Keratinocyte (primary cell): ENCODE measurements around the gene SLC9A2. TPM values are rescaled to one million over a fixed set of nuclear protein-coding genes. Genes with fewer than 3 reads are reported as not detected.

Source experiments
- DNase-seq: peaks from one replicate; pipeline ENCODE4 v3.0.0-alpha.2; 2011; ENCODE audit warnings: low read depth, missing footprints, low spot score
- FAIRE-seq: peaks from 2 replicates; lab custom pipeline; 2011; peaks lifted over from hg19 to GRCh38; lab: Jason Lieb, UNC
- H2AFZ ChIP-seq: 2 replicates; pipeline ENCODE4 v1.6.0; 2012; ENCODE audit warnings: low read length, control low read depth, inconsistent platforms; ENCODE audit not compliant: control insufficient read depth
- H3K27ac ChIP-seq: 2 replicates; pipeline ENCODE4 v1.5.1; 2011; ENCODE audit warnings: low read length; ENCODE audit not compliant: control insufficient read depth, insufficient read depth
- H3K27me3 ChIP-seq: 3 replicates; pipeline ENCODE4 v1.6.0; 2011; ENCODE audit warnings: low read length; ENCODE audit not compliant: control insufficient read depth, insufficient read depth; ENCODE audit errors: extremely low read depth
- H3K36me3 ChIP-seq, 2 experiments: 2 replicates in 1 of 2; 3 replicates in 1 of 2; pipeline ENCODE4 v1.5.1; 2011; ENCODE audit warnings: low read length in 2 of 2, mild to moderate bottlenecking in 1 of 2; ENCODE audit not compliant: control insufficient read depth in 2 of 2, insufficient read depth in 2 of 2; ENCODE audit errors: extremely low read depth in 1 of 2
- H3K4me1 ChIP-seq: 3 replicates; pipeline ENCODE4 v1.5.1; 2011; ENCODE audit warnings: low read length; ENCODE audit not compliant: control insufficient read depth, insufficient read depth; ENCODE audit errors: extremely low read depth
- H3K4me2 ChIP-seq: 3 replicates; pipeline ENCODE4 v1.6.0; 2011; ENCODE audit warnings: low read depth, low read length; ENCODE audit not compliant: control insufficient read depth, insufficient read depth; ENCODE audit errors: extremely low read depth
- H3K4me3 ChIP-seq, 3 experiments: fragments of 200-600 bp in 1 of 3; sonication (generic) in 1 of 3; 2 replicates in 2 of 3; 3 replicates in 1 of 3; pipeline ENCODE4 v1.5.1; 2011 to 2016; ENCODE audit warnings: low read length in 3 of 3, mild to moderate bottlenecking in 3 of 3, control low read depth in 2 of 3, inconsistent platforms in 1 of 3, low read depth in 1 of 3, mixed read lengths in 1 of 3, mixed run types in 1 of 3, moderate library complexity in 1 of 3; ENCODE audit not compliant: control insufficient read depth in 2 of 3, insufficient read depth in 2 of 3; ENCODE audit errors: extremely low read depth in 1 of 3
- H3K79me2 ChIP-seq: 2 replicates; pipeline ENCODE4 v1.6.0; 2012; ENCODE audit warnings: low read length; ENCODE audit not compliant: control insufficient read depth, insufficient read depth
- H3K9ac ChIP-seq: 3 replicates; pipeline ENCODE4 v1.6.0; 2011; ENCODE audit warnings: low read length; ENCODE audit not compliant: control insufficient read depth, insufficient read depth; ENCODE audit errors: extremely low read depth
- H3K9me1 ChIP-seq: 3 replicates; pipeline ENCODE4 v1.6.0; 2011; ENCODE audit warnings: low read length; ENCODE audit not compliant: control insufficient read depth, insufficient read depth; ENCODE audit errors: extremely low read depth
- H3K9me3 ChIP-seq: 2 replicates; pipeline ENCODE4 v1.5.1; 2012; ENCODE audit warnings: low read depth, low read length; ENCODE audit not compliant: control insufficient read depth
- H4K20me1 ChIP-seq: 3 replicates; pipeline ENCODE4 v1.6.0; 2011; ENCODE audit warnings: low read length; ENCODE audit not compliant: control insufficient read depth, insufficient read depth; ENCODE audit errors: extremely low read depth
- CTCF ChIP-seq, 3 experiments: IDR thresholded peaks in 1 of 3; conservative IDR thresholded peaks in 1 of 3; optimal IDR thresholded peaks in 1 of 3; 2 replicates in 2 of 3; 3 replicates in 1 of 3; pipeline versions ENCODE3 to v1.5.1; 2011; ENCODE audit warnings: low read length in 3 of 3, mild to moderate bottlenecking in 3 of 3, moderate library complexity in 2 of 3, control low read depth in 1 of 3, inconsistent platforms in 1 of 3; ENCODE audit not compliant: insufficient read depth in 2 of 3; ENCODE audit errors: extremely low read depth in 1 of 3
- EZH2 ChIP-seq: IDR thresholded peaks from one replicate; pipeline ENCODE4 v1.6.1; 2012; ENCODE audit warnings: inconsistent platforms, mild to moderate bottlenecking, low read length, moderate library complexity
- dilution Hi-C: fragments of 300-500 bp; cut with MboI; formaldehyde crosslinking; loops from one replicate; pipeline ENCODE4 v1.7.0; 2020; ENCODE audit warnings: low sequenced_read_pairs; ENCODE audit not compliant: extremely low pct_ligation_motif_present
- polyA plus RNA-seq, 5 experiments: library from polyadenylated mRNA; depleted of rRNA in 3 of 5; stranded (reverse) in 3 of 5; stranded (forward) in 1 of 5; unstranded in 1 of 5; fragments of >200 nt; gene quantifications; 1 replicate in 1 of 5; 2 replicates in 3 of 5; 3 replicates in 1 of 5; pipeline versions ENCODE4 v1.2.1 to v1.2.3, GENCODE V29; 2011 to 2012; ENCODE audit warnings: missing spikeins in 2 of 5, low read depth in 1 of 5, low replicate concordance in 1 of 5

SLC9A2 gene
- polyA plus RNA-seq, 1 donor (not counting 4 experiments of a cell fraction or from before 2014, with no cell fraction given) = 0.13 TPM

- FAIRE-seq = no peak
- H3K4me1 ChIP-seq = peaks cover 5% of the 10 kb centered on the region
Observed at GRCh38 chr2:102703305-102703704, 84.0 kb downstream of the SLC9A2 start.

GRCh38 chr2:102703748-102704147, 84.4 kb downstream of the SLC9A2 start:
- DNase-seq = no peak
- H3K9me3 ChIP-seq = no peaks in the 10 kb centered on the region
- H3K36me3 ChIP-seq = no peaks in the 10 kb centered on the region
- H3K27ac ChIP-seq = no peak overlapping the region
- H4K20me1 ChIP-seq = no peaks in the 10 kb centered on the region
- H3K4me2 ChIP-seq = no peak overlapping the region
- H3K79me2 ChIP-seq = no peaks in the 10 kb centered on the region
- no peak overlapping the region for H3K9ac ChIP-seq
- TF ChIP-seq CTCF (optimal IDR thresholded peaks at IDR 0.05 in 1 of 3, IDR thresholded peaks at IDR 0.05 in 1 of 3, conservative IDR thresholded peaks at IDR 0.05 in 1 of 3; ENCODE audit: extremely low read depth in 1 of 3, insufficient read depth in 2 of 3, low read length in 3 of 3) (peak; percentile 44 to 56 (median 54)), EZH2 (no peak)
- H3K9me1 ChIP-seq = no peaks in the 10 kb centered on the region
- peaks cover 4% of the 10 kb centered on the region for H3K27me3 ChIP-seq
- peaks cover under 1% of the 10 kb centered on the region for H3K4me1 ChIP-seq
- H3K4me3 ChIP-seq = no peak overlapping the region
- dilution Hi-C loops = no loop called here
- peak; percentile 68 for FAIRE-seq
- H2AFZ ChIP-seq = no peak overlapping the region

More at GRCh38 chr2:102703305-102703704, 84.0 kb downstream of the SLC9A2 start:
- H3K4me2 ChIP-seq = no peak overlapping the region
- dilution Hi-C loops = no loop called here
- no peaks in the 10 kb centered on the region for H3K36me3 ChIP-seq
- H2AFZ ChIP-seq = no peak overlapping the region
- no peak for DNase-seq
- no peaks in the 10 kb centered on the region for H3K9me3 ChIP-seq
- H3K9ac ChIP-seq = no peak overlapping the region
- no peak overlapping the region for H3K4me3 ChIP-seq
- no peaks in the 10 kb centered on the region for H3K79me2 ChIP-seq
- no peaks in the 10 kb centered on the region for H3K9me1 ChIP-seq
- TF ChIP-seq EZH2 (no peak), CTCF (optimal IDR thresholded peaks at IDR 0.05 in 1 of 3, IDR thresholded peaks at IDR 0.05 in 1 of 3, conservative IDR thresholded peaks at IDR 0.05 in 1 of 3; ENCODE audit: extremely low read depth in 1 of 3, insufficient read depth in 2 of 3, low read length in 3 of 3) (no peak)
- H3K27me3 ChIP-seq = peaks cover 3% of the 10 kb centered on the region
- no peak overlapping the region for H3K27ac ChIP-seq
- no peaks in the 10 kb centered on the region for H4K20me1 ChIP-seq
